AG10803 (cell line): ENCODE data around the gene KCNQ1.

ENCODE experiments used
- DNase-seq: peaks from one replicate; pipeline ENCODE4 v3.0.0; 2010; ENCODE audit warnings: low read depth
- H3K4me3 ChIP-seq: 2 replicates; pipeline ENCODE4 v1.5.1; 2011; ENCODE audit warnings: mild to moderate bottlenecking, low read length, control low read depth
- CTCF ChIP-seq: conservative IDR thresholded peaks from 2 replicates; pipeline ENCODE4 v1.5.1; 2011; ENCODE audit warnings: mild to moderate bottlenecking, low read length, control low read depth, inconsistent platforms

KCNQ1 gene

GRCh38 chr11:2449548-2450320 is 4.9 kb downstream of the KCNQ1 start:
- no peak for TF ChIP-seq CTCF
- H3K4me3 ChIP-seq = no peak overlapping the region
- no peak for DNase-seq

DNA sequence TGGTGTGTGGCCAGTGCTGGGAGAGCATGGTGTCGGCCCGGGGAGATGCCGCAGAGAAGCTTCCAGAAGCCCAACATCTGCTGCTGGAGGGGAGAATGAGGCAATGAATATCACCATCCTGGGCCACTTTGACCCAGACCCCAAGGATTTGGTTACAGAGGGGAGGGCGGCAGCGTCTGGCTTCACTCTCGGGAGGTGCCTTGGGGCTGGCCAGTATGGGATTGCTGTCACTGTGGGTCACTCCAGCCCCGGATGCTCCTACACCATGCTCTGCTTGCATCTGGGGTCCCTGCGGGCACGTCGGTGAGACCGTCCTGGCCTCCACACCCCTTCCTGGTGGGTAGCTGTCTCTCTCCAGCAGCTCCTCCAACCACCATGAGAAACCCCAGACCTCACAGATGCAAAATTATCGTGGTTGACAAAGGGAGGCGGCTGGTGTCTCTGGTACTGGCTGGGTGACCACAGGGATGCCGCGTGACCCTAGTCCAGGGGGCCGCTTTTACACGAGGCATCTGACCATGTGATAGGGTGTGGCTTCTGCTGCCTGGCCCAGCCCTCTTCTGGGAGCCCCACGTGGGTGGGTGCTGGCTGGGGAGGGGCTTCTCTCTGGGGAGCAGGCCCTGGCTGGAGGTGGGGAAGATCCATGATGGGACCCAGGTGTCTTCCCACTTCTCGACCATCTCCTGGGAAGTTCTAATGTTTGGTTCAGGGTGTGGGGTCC is 5.7 kb downstream of the KCNQ1 start:
- H3K4me3 ChIP-seq = no peak overlapping the region
- TF ChIP-seq CTCF = no peak
- DNase-seq = no peak

- no peak overlapping the region for H3K4me3 ChIP-seq
Observed at GRCh38 chr11:2451336-2451735, 6.5 kb downstream of the KCNQ1 start.

GRCh38 chr11:2451916-2452315 is 7.1 kb downstream of the KCNQ1 start:
- DNase-seq = no peak
- TF ChIP-seq CTCF = no peak
- no peak overlapping the region for H3K4me3 ChIP-seq

More at GRCh38 chr11:2451336-2451735, 6.5 kb downstream of the KCNQ1 start:
- no peak for TF ChIP-seq CTCF
- no peak for DNase-seq

- H3K4me3 ChIP-seq = no peak overlapping the region
- TF ChIP-seq CTCF = no peak
- peak; percentile 15 for DNase-seq
Observed at GRCh38 chr11:2452321-2453012, 7.7 kb downstream of the KCNQ1 start.

DNA sequence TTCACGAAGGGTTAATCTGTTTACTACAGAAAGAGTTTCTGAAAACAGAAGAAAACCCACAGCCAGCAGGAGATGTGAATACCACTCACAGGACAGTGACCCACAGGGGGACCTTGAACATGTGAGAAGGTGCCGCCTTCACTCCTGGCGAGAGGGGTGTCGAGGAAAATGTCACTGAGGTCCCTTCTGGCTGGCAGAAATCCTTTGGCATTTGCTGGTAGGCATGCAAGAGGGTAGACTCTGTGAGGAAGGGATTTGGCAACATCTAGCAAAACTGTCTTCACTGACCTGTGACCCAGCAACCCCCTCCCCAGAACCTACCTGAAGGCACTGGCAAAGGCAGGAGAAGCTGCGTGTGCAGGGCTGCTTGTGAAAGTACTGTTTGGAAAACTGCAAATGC is 8.6 kb downstream of the KCNQ1 start:
- H3K4me3 ChIP-seq = no peak overlapping the region
- no peak for DNase-seq
- no peak for TF ChIP-seq CTCF
